DOHH2 (cell line): ENCODE measurements around the gene RNF44.

ENCODE experiments used
- CTCF ChIP-seq: fragments of 200-600 bp; sonication (generic); IDR thresholded peaks from one replicate; pipeline ENCODE4 v1.5.1; 2014; ENCODE audit warnings: antibody characterized with exemption, mild to moderate bottlenecking, low read depth, low read length; ENCODE audit not compliant: poor library complexity, severe bottlenecking
- EZH2phosphoT487 ChIP-seq: fragments of 200-600 bp; sonication (generic); IDR thresholded peaks from 2 replicates; pipeline ENCODE4 v1.6.1; 2017; ENCODE audit warnings: borderline replicate concordance, mild to moderate bottlenecking, antibody characterized with exemption, low read length, moderate library complexity, mixed read lengths

DNA sequence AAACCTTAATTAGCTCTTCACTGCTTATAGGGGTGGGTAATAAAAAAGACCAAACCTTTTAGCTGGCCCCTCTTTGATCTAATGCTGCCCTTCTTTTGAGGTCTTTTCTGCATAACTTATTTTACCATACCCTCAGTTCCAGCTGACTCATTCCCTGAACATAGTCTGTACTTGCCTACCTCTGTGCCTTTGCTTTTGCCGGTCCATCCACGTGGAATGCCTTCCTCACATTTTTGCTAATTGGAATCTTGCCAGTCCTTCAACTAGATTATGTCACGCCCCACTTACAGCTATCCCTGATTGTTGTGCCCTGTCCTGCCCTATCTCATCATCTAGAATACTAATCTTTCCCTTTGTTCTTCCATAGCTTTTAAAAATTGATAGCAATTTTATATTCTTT, 44.8 kb downstream of the RNF44 start:
- TF ChIP-seq CTCF (no peak), EZH2phosphoT487 (no peak)
